NCI-H345 treated with DMSO at 0.1 percent for 48 hours (cell line): Measurements from ENCODE around the gene UVSSA.

Source experiments
- DNase-seq: peaks from one replicate; lab custom pipeline; 2025; ENCODE audit not compliant: unreplicated experiment; lab: John Stamatoyannopoulos, UW

UVSSA gene

DNA sequence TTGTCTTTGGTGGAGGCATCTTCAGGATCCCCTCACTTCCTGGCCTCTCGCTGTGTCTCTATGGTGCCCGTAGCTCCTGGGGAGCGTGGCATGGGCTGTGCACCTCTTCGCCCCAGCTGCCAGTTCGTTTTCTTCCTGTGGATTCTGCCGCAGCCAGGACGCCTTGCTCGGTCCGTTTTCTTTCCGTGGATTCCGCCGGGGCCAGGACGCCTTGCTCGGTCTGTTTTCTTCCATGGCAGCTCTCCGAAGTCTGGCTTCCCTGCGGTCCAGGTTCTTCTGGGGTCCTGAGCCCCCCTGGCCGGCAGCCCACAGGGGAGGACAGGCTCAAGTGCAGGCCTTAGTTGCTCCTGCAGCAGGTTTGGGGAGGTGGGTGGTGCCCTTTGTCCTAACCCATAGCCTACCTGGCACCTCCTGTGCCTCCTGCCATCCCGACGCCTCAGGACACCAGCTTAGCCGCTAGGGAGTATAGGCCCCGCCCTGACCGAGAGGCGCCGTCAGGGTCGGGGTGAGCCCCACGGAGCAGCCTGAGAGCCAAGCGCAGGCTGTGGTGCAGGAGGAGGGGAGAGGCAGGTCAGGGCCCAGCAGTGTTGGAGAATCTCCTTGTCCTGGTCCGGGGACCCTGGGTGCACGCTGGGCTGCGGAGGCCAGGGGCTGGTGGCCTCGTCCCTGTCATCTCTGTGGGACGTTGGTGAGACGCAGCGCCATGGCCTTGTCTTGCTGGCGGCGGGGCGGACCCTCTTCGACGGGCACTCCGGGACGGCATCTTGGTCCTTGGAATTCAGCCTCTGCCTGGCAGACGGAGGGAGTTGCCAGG is 27.1 kb downstream of the UVSSA start:
- no peak for DNase-seq

DNA sequence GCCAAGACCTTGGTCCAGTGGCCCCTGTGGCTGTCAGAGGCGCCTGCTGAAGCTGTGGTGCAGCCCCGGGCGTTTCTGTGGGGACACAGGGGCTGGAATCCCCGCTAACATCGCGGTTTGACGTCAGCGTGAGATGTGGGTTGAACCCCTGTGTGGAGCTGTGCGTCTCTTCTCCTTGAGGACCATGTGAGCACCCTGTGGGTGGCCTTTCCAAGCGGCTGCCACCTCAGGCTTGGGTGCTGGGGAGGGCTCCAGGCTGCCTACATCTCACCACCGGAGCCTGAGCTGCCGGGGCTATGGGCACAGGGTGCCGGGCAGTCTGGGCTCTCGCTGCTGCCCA is 27.7 kb downstream of the UVSSA start:
- DNase-seq, result no peak

DNA sequence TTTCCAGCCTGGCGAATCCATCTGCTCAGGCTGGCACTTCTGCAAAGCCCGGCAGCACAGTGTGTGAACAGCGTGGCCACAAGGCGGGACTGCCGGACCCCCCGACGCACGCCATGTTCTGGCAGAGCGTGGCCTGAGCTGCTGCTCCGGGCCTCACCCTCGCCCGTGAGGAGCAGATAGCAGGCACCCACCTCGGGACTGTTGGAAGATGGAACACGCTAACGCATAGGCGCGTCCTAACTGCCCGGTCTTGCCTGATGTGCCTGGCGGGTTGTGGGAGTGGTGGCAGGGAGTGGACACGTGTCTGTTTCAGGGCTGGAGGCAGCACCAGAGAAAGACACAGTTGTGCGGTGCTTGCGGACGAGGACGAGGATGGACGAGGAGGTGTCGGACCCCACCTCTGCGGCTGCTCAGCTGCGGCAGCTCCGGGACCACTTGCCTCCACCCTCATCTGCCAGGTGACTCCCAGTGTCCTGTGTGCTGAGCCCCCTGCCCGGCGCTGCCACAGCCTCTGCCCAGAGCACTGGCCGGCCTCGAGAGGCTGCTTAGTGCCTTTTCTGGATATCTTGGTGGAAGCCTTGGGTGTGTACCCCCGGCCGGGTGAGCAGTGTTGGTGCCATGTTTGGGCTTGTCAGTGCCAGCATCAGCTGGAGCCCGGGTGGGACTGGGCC is 28.2 kb downstream of the UVSSA start:
- no peak for DNase-seq

DNA sequence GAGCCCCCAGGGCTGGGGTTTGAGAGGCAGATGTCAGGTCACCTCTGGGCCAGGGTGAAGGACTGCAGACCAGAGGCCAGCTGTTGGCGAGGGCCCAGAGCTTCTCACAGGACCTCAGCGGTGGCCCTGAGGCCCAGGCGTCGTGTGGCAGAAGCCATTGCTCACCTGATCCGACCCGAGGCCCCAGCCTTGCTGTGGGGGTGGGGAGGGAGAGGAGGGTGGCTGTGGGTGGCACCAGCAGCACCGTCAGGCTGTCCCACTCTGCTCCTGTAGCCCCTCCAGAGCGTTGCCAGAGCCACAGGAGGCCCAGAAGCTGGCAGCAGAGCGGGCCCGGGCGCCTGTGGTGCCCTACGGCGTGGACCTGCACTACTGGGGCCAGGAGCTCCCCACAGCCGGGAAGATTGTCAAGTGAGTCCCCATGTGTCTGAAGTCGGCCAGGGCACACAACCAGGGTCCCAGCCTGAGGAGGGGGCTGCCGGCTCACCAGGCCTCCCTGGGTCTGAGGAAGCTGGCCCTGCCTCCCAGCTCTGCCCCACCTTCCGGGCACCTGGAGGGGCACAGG is 28.8 kb downstream of the UVSSA start:
- no peak for DNase-seq

DNA sequence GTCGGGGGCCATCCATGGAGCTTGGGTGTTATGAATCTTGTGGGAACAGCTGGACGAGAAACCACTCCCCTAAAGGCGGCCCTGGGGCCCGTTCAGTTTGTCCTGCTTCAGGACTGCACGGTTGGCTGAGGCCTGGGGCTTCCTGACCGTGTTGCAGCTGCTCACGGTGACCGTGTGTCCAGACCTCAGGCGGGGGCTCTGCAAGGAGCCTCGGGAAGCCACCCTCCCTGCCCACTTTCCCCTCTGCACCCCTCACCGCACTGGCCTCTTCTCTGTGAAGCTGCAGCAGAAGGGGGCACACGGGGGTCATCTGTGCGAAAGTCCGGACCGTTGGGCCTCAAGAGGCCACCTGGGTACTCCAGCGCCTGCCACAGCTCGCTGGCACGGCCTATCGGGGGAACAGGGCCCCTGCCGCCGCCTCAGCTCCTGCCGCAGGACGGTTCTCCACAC is 29.4 kb downstream of the UVSSA start:
- DNase-seq, result no peak

DNA sequence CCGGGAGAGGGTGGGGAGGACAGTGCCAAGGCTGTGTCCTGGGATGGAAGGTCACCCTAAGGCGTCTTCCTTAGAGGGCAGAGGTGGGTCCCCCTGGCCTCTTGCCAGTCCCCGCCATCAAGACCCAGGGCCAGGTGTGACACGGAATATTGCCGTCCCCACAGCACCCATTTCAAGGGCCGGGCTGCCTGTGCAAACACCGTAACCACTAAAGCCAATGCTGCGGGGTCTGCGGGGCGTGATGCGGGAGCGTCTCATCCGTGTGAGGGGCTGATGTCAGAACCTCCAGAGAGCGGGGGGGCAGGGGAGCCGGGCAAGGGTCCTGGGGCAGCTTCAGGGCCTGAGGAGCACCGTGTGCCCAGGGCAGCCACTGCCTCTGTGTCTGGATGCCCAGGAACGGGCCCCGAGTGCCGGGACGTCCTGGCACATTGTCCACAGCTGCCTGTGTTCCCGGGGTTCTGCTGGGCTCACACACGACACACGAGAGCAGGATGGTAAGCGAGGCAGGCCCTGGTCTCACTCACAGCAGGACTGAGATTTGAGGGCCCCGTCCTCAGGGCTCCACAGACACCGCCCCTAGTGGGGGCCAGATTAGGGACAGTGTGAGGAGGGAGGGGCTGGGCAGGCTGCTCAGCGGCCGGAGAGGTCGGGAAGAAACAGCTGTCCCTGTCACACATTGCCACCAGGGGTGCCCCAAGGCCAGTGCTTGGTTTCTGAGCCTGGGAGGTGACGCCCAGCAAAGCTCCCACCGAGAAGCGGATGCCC is 30.0 kb downstream of the UVSSA start:
- no peak for DNase-seq

DNA sequence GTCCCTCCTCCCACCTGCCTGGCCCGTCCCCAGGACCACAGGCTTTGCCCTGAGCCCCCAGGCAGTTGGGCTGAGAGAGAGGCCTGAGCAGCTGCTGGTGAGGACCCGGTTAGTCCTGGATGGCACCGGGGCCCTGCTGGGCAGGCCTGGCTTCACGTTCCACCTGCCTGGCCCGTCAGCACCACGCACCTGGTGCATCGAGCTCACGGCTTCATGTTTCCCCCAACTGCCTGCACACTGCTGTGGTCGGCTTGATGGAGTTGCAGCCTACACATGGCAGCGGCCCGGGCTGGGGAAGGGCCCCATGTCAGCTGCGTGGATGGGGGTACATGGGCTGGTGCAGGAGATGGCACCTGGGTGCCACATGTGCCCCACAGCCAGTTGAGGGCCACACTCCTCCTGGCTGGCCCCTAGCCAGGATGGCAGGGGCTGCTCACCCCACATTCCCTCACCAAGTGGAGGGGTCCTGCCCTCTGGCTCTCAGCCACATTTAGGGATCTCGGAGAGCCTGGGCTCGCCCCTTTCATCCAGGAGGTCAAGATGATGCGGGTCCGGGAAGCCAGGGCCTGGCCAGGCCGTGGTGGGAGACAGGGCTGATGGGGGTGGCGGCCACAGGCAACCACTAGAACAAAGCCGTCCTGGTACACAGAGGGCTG is 30.7 kb downstream of the UVSSA start:
- no peak for DNase-seq

DNA sequence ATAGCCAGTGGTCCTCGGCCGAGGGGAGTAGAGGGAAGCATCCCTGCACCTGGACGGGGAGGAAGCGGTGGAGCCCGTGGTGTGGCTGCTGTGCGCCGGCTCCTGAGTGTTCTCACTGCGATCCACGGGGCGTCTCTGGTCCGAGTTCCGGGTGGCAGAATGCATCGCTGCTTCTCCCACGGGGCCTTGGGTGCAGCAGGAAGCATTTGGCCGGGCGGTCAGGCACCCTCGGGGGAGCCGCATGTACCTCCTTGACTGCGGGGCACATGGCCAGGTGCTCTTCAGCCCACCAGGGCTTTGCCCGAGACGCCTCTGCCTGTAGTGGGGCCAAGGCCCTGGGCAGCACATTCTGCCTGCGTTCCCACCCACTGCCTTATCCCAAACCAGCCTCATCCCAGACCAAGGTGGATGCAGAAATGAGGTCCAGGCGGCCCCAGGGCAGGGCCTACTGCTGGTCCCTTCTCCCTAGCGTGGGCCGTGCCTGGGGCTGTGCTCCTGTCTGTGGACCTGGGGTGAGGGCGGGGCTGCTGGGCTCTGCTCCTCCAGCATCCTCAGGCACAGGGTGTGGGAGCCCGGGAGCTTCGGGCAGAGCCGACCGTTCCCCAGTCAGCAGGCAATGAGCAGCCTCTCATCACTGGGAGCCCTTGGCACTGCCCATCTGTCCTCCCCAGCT is 31.7 kb downstream of the UVSSA start:
- no peak for DNase-seq

DNA sequence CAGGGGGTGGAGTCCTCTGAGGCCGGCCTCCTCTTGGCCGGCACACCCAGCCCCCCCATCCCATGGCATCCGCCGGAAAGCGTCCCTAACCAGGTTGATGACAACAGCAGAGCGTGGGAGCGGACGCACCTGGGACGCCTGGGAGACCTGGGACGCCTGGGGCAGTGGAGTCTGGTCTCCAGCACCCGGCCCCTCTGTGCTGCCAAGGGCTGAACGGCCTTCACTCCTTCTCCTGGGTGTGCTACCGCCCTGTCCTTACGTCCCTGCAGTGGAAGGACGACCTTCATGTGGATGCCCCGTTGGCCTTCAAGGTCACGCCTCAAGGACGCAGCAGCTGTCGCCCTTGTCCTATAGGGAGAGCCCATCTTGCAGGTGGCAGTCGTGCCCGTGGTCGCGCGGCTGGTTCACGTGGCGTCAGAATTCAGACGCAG is 32.4 kb downstream of the UVSSA start:
- no peak for DNase-seq

DNA sequence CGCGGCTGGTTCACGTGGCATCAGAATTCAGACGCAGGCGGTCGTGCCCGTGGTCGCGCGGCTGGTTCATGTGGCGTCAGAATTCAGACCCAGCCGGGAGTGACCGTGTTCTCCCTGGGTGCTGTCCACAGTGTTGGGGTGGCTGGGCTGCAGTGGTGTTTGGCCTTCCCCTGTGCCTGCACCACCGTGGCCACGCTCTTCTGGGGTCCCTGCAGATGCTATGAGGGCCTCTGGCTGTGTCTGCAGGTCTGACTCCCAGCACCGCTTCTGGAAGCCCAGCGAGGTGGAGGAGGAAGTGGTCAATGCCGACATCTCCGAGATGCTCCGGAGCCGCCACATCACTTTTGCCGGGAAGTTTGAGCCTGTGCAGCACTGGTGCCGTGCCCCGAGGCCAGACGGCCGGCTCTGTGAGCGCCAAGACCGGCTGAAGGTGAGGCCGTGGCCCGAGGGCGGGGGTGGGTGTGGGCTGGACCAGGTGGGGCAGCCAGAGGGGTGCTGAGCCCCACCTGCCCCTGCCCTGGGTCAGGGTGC is 32.9 kb downstream of the UVSSA start:
- no peak for DNase-seq

DNA sequence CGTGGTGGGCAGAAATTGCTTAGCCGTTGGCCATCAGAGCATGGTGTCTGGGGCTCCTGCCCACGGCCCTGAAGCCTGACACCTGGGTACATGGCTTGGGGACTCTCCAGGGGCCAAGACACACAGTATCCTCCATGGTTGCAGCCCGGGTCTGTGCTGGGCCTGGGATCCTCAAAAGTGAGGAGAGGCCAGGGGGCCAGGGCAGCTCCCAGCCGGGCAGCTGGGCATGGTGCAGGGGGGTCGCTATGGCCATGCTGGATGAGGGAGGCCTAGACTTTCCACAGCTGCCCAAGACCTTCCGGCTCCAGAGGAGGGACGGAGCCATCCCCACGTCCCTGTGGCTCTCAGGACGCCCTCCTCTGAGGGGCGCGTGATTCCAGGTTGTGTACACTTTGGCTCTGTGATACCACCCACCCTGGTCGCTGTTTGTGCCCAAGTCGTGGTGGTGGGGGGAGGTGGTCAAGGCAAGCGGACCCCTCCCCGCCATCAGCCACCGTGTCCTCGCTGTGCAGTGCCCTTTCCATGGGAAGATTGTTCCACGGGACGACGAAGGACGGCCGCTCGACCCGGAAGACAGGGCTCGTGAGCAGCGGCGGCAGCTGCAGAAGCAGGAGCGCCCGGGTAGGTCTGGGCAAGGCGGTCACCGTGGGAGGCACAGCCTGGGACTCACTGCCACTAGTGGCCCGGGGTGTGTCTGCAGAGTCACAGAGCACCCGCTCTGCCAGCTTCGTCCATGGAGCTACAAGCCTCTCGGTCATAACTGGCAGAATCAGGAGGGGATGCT is 33.6 kb downstream of the UVSSA start:
- DNase-seq, result no peak

DNA sequence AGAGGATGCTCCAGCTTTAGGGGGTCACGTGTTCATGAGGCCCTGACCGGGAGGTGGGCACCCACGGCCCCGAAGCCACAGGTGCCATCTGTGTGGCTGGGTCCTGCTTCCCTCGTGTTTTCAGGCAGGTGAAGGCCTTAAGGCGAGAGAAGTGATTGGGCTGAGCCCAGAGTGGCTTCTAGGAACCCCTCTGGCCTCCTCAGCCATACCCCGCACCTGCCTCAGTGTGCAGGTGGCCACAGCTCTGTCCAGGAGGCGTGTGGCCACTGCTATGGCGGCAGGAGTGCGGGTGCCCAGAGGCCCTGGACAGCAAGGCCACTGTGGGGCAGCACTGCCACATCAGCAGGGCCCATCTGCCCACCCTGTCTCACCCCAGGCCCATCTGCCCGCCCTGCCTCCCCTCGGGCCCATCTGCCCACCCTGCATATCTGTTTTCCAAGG is 34.2 kb downstream of the UVSSA start:
- no peak for DNase-seq

DNA sequence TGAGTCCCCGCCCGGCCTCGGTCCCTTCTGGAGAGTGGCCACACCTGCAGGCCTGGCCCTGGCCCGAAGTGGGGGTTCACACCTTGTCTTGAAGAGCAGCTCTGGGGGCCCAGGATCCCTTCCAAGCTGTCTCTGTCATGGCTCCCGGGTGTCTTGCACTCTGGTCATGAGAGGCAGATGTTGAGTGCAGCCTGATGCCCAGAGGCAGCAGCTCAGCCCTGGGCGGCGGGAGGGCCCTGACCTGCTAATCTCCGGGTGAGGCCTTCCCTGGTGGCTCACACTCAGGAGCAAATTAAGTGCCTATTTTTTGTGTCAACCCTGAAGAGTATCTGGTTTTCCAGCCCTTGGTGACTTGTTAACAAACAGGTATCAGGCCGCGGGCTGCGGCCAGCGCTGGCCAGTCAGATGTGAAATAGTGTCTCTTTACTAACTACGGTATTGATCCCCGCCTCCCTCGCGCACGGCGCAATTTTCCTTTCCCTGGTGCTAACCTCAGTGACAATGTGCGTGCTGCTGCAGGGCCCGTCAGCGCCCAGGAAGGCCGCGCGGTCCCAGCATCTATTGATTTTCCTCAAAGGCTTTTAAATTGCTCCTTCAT is 35.0 kb downstream of the UVSSA start:
- no peak for DNase-seq

DNA sequence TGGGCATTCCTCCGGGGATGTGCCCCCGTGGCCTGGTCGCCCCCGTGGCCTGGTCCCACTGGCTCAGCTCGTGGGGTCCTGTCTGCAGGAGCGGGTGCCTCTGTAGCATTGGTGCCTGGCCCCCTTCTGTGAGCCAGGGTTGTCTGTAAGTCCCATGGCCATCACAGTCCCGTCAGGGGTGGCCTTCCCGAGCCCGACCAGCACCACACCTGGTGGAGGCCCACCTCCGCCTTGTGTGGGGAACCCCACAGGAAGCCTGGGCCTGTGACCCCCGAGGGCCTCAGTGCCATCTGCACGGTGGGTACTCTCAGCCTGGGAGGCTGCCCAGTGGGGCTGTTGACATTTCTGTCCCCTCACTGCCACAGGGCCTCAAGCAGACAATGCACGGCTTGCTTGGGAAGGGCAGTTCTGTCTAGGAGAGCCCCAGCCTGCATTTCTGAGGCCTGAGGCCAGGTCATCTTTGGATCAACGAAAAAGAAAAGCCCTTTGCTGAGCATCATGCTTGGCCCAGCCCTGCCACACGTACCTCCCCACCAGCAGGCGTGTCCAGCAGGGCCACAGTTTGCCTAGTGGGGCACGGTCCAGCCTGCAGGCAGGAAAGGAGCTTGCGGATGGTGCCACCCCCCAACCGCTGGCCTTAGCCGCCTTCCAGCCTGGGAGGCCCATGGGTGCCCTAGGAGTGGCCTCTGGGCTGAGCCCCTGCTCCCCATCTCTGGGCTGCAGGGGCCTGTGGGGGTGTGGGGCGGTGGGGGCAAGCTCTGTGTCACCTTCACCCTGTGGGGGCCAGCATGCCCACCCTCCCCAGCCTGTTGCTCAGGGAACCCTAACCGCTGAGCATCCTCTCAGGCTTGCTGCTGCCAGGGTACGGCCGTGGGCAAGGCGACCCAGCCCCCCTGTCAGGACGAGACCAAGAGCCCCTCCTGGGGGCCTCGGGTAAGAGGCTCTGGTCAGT is 36.0 kb downstream of the UVSSA start:
- DNase-seq, result no peak

DNA sequence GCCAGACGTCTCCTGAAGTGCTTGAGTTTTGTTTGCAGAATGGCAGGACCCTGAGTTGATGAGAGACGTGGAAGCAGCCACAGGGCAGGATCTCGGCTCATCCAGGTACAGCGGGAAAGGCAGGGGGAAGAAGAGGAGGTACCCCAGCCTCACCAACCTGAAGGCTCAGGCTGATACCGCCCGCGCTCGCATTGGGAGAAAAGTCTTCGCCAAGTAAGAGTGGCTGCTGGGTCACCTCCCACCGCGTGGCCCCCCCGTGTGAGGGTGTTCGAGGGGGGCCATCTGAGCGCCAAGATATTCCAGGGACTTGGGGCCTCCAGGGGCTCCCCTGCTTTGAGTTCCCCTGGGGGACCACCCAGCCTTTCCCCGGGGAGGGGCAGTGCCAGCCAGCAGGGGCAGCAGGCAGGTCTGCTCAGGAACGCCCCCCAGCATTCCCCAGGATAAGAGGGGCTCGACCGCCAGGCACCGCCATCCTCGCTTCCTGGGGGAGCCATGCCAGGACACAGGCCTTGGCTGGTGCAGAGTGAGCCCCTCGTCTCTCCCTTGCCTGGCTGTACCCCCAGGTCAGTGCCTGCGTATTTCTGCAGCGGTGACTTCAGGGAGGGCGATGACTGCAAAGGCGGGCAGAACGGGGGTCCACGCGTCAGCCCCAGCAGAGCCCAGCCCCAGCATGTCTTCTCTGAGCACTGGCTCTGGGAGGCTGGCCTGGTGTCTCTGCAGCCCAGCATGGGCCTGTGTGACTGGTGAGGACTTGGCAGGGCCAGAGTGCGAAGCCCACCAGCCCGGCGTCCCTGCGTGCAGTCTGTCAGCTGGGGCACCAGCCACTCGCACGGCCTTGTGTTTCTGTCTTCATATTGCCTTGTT is 37.0 kb downstream of the UVSSA start:
- no peak for DNase-seq

DNA sequence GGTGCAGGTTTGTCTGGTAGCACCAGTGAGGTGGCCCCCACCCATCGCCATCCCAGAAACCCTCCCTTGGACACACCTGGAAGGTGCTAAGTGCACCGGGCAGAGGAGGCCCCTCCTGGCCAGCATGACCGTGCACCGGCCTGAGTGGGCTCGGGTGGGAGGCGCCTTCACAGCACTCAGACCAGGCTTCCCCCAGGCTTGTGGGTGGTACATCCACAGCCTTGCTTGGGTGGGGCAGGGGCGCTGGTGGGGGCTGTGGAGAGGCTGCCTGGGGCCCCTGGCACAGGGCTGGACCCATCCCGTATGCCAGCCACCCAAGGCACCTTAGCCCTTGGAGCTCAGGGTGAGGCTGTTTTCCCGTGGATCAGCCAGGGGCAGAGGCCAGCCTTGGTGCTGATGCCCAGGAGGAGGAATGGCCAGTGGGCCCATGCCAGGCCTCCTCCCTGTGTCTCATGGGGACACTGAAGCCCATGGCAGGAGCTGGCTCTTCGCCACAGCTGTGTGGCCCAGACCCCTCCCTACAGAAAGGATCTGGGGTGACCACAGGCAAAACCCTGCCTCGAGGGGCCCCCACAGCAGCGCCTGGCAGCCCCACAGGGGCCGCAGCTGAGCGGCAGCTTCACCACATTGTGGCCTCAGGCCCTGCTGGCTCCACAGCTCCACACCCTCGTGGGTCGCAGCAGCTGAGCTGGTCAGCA is 37.8 kb downstream of the UVSSA start:
- DNase-seq, result no peak
